Ascending aorta (tissue), 2 donors: ENCODE data around the gene DIPK1A. TPM values are rescaled to one million over a fixed set of nuclear protein-coding genes. Genes with fewer than 3 reads are reported as not detected.

Source experiments
- DNase-seq, 2 donors: peaks; one replicate each; pipeline ENCODE4 v3.0.0-alpha.2; 2019; ENCODE audit warnings: low spot score in 2 of 2
- H3K27ac ChIP-seq, 2 donors: fragments of 200-600 bp; sonication (generic); one replicate each; pipeline ENCODE4 v1.5.1; 2016 to 2017; ENCODE audit warnings: mild to moderate bottlenecking in 1 of 2
- H3K27me3 ChIP-seq: fragments of 200-600 bp; sonication (generic); one replicate; pipeline ENCODE4 v1.5.1; 2017
- H3K36me3 ChIP-seq, 2 donors: fragments of 200-600 bp; sonication (generic); one replicate each; pipeline ENCODE4 v1.5.1; 2016
- H3K4me1 ChIP-seq, 2 donors: fragments of 200-600 bp; sonication (generic); one replicate each; pipeline ENCODE4 v1.5.1; 2016 to 2017; ENCODE audit warnings: mild to moderate bottlenecking in 1 of 2
- H3K4me3 ChIP-seq, 2 donors: fragments of 200-600 bp; sonication (generic); one replicate each; pipeline ENCODE4 v1.5.1; 2016 to 2017; ENCODE audit warnings: mild to moderate bottlenecking in 1 of 2
- H3K9me3 ChIP-seq, 2 donors: fragments of 200-600 bp; sonication (generic); one replicate each; pipeline ENCODE4 v1.5.1; 2016
- CTCF ChIP-seq, 3 experiments: fragments of 200-600 bp in 2 of 3; fragments of 450-650 bp in 1 of 3; sonication (generic) in 2 of 3; IDR thresholded peaks; one replicate each; pipeline ENCODE4 v1.5.1; 2016 to 2019; ENCODE audit warnings: antibody characterized with exemption in 3 of 3, mild to moderate bottlenecking in 1 of 3, moderate library complexity in 1 of 3
- intact Hi-C: fragments of 100-400 bp; cut with DNase I; formaldehyde crosslinking; loops from one replicate; pipeline ENCODE4 v1.15.1; 2023
- total RNA-seq: library from RNA; depleted of rRNA; stranded (reverse); fragments of >200 nt; gene quantifications from one replicate; pipeline ENCODE4 v1.1.0, GENCODE V29; 2016

The DIPK1A gene
- total RNA-seq, 1 donor from 2014 or later = 7.0 TPM

GRCh38 chr1:92921031-92922023 is 39.9 kb downstream of the DIPK1A start:
- Histone ChIP-seq H3K36me3 (no peaks in the 10 kb centered on the region), H3K9me3 (no peaks in the 10 kb centered on the region), H3K4me1 (no peaks in the 10 kb centered on the region), H3K27me3 (no peaks in the 10 kb centered on the region), H3K27ac (no peak overlapping the region), H3K4me3 (no peak overlapping the region)
- DNase-seq = no peak
- intact Hi-C loops = no loop called here
- no peak for TF ChIP-seq CTCF (IDR thresholded peaks at IDR 0.05)

- Histone ChIP-seq H3K27ac (no peak overlapping the region), H3K4me1 (no peaks in the 10 kb centered on the region), H3K9me3 (no peaks in the 10 kb centered on the region), H3K27me3 (no peaks in the 10 kb centered on the region), H3K36me3 (no peaks in the 10 kb centered on the region), H3K4me3 (no peak overlapping the region)
- TF ChIP-seq CTCF (IDR thresholded peaks at IDR 0.05) = no peak
- DNase-seq = no peak
- intact Hi-C loops = no loop called here
Measured at GRCh38 chr1:92916899-92917298, 44.4 kb downstream of the DIPK1A start.

- TF ChIP-seq CTCF (IDR thresholded peaks at IDR 0.05) = no peak
- no peaks in the 10 kb centered on the region for H3K27me3 ChIP-seq
- H3K36me3 ChIP-seq = no peaks in the 10 kb centered on the region
- H3K9me3 ChIP-seq = no peaks in the 10 kb centered on the region
- no peaks in the 10 kb centered on the region for H3K4me1 ChIP-seq
- no peak overlapping the region for H3K27ac ChIP-seq
- H3K4me3 ChIP-seq = no peak overlapping the region
- no peak for DNase-seq
- intact Hi-C loops = no loop called here
Measured at GRCh38 chr1:92915547-92915946, 45.7 kb downstream of the DIPK1A start.

- H3K36me3 ChIP-seq = no peaks in the 10 kb centered on the region
- H3K9me3 ChIP-seq = no peaks in the 10 kb centered on the region
- H3K4me3 ChIP-seq = no peak overlapping the region
- H3K27me3 ChIP-seq = no peaks in the 10 kb centered on the region
- no peak overlapping the region for H3K27ac ChIP-seq
- H3K4me1 ChIP-seq = no peaks in the 10 kb centered on the region
- DNase-seq = no peak
- intact Hi-C loops = no loop called here
- no peak for TF ChIP-seq CTCF (IDR thresholded peaks at IDR 0.05)
Measured at GRCh38 chr1:92913093-92913819, 48.0 kb downstream of the DIPK1A start.

- Histone ChIP-seq H3K4me1 (no peaks in the 10 kb centered on the region), H3K9me3 (peaks cover 0 to 8% of the 10 kb centered on the region in 2 donors), H3K27me3 (no peaks in the 10 kb centered on the region), H3K4me3 (no peak overlapping the region), H3K27ac (no peak overlapping the region), H3K36me3 (peaks cover 0 to 4% of the 10 kb centered on the region in 2 donors)
- intact Hi-C loops = no loop called here
- DNase-seq = no peak
- no peak for TF ChIP-seq CTCF (IDR thresholded peaks at IDR 0.05)
Measured at GRCh38 chr1:92910081-92910480, 51.2 kb downstream of the DIPK1A start.
